Dermis blood vessel endothelial cell (primary cell): Measurements from ENCODE around the gene TMEM8B. TPM values are rescaled to one million over a fixed set of nuclear protein-coding genes. Genes with fewer than 3 reads are reported as not detected.
"Not testable (repeated sequence)": the region's sequence is repeated elsewhere in the genome, so short reads cannot be mapped to it uniquely, and the experiment has no call there.

Experiments used
- DNase-seq: peaks from one replicate; pipeline ENCODE4 v3.0.0; 2010
- total RNA-seq: library from RNA; depleted of rRNA; stranded (reverse); fragments of >200 nt; gene quantifications from 2 replicates; pipeline ENCODE4 v1.2.3, GENCODE V29; 2014

TMEM8B gene
- total RNA-seq, 1 donor from 2014 or later = under 0.01 TPM

- no peak for DNase-seq
Observed at GRCh38 chr9:35869621-35870216, 40.7 kb downstream of the TMEM8B start.

GRCh38 chr9:35870351-35870923 lies 41.4 kb downstream of the TMEM8B start, which contains the start of gene OR13J1:
OR13J1 (minus strand) TSS chr9:35870401; CDS start chr9:35870401, 0 bp downstream.
- no peak for DNase-seq

GRCh38 chr9:35871545-35871944 lies 42.5 kb downstream of the TMEM8B start:
- no peak for DNase-seq

- no peak for DNase-seq
Observed at GRCh38 chr9:35872505-35872904, 43.5 kb downstream of the TMEM8B start.

GRCh38 chr9:35882263-35882848 lies 53.3 kb downstream of the TMEM8B start:
- peak; percentile 87 for DNase-seq

GRCh38 chr9:35882996-35883395 lies 54.0 kb downstream of the TMEM8B start:
- DNase-seq = no peak

GRCh38 chr9:35884908-35885307 lies 55.9 kb downstream of the TMEM8B start:
- DNase-seq = not testable (repeated sequence)

- DNase-seq = no peak
Observed at GRCh38 chr9:35891646-35892045, 62.6 kb downstream of the TMEM8B start.

GRCh38 chr9:35892051-35892450 lies 63.0 kb downstream of the TMEM8B start:
- DNase-seq = no peak

GRCh38 chr9:35896570-35896969 lies 67.5 kb downstream of the TMEM8B start:
- DNase-seq = no peak

- DNase-seq = not testable (repeated sequence)
Observed at GRCh38 chr9:35897376-35898099, 68.5 kb downstream of the TMEM8B start.

- no peak for DNase-seq
Observed at GRCh38 chr9:35898337-35898736, 69.3 kb downstream of the TMEM8B start.

GRCh38 chr9:35899021-35899420 lies 70.0 kb downstream of the TMEM8B start:
- DNase-seq = no peak

GRCh38 chr9:35903049-35903448 lies 74.0 kb downstream of the TMEM8B start:
- DNase-seq = peak; percentile 84

- DNase-seq = no peak
Observed at GRCh38 chr9:35904338-35904737, 75.3 kb downstream of the TMEM8B start.

- DNase-seq = no peak
Observed at GRCh38 chr9:35905051-35905781, 76.2 kb downstream of the TMEM8B start.

- peak; percentile 91 for DNase-seq
Observed at GRCh38 chr9:35905912-35906679, 77.1 kb downstream of the TMEM8B start, which contains the start of gene HRCT1. HRCT1 (plus strand) TSS chr9:35906202; CDS start chr9:35906288, 86 bp downstream.

- peak; percentile 48 for DNase-seq
Observed at GRCh38 chr9:35906923-35907699, 78.1 kb downstream of the TMEM8B start.

- DNase-seq = peak; percentile 96
Observed at GRCh38 chr9:35907711-35908503, 78.9 kb downstream of the TMEM8B start.

GRCh38 chr9:35908504-35909125 lies 79.6 kb downstream of the TMEM8B start:
- peak; percentile 41 for DNase-seq
